Activated CD4-positive, alpha-beta T cell treated with anti-CD3 and anti-CD28 coated beads, Interleukin-2, Interleukin-4, amounts not matched to agents 100 ng/mL and 50 ng/mL, durations not matched to agents 16 hours and 8 hours (primary cell): Measurements from ENCODE around the gene NSD1.
A peak's percentile ranks its signal among the peaks of the same experiment; 100 is the strongest.
"Not testable (repeated sequence)": the region's sequence is repeated elsewhere in the genome, so short reads cannot be mapped to it uniquely, and the experiment has no call there.

Source experiments
- DNase-seq: peaks from one replicate; pipeline ENCODE4 v3.0.0-alpha.2; 2020; ENCODE audit warnings: low spot score

NSD1 gene

GRCh38 chr5:177126771-177127170 lies 6.8 kb upstream of the NSD1 start:
- no peak for DNase-seq

DNA sequence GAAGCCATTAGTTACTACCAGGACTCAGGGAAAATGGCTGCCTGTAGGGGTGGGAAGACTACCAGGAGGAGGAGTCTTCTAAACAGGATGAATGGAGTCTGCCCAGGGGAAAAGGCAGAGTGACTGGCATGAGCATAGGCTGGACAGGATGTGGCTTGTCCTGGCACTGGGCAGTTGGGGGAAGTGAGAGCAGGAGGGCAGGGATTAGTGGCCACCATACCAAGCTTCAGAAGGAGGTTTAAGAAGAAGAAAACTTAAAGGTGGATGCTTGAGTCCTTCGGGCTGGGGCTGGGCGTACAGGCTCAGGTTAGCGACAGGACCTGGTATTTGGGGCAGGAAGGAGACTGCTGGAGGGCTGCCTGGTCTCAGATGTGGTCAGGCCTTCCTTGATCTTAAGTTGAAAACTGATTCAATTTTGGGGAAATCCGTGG lies 5.0 kb upstream of the NSD1 start:
- DNase-seq: no peak

GRCh38 chr5:177130211-177131018 lies 3.2 kb upstream of the NSD1 start:
- DNase-seq: no peak

- no peak for DNase-seq
These were observed 2.6 kb upstream of the NSD1 start for GRCh38 chr5:177131019-177131320.

GRCh38 chr5:177131352-177132135 lies 2.0 kb upstream of the NSD1 start:
- DNase-seq: no peak

DNA sequence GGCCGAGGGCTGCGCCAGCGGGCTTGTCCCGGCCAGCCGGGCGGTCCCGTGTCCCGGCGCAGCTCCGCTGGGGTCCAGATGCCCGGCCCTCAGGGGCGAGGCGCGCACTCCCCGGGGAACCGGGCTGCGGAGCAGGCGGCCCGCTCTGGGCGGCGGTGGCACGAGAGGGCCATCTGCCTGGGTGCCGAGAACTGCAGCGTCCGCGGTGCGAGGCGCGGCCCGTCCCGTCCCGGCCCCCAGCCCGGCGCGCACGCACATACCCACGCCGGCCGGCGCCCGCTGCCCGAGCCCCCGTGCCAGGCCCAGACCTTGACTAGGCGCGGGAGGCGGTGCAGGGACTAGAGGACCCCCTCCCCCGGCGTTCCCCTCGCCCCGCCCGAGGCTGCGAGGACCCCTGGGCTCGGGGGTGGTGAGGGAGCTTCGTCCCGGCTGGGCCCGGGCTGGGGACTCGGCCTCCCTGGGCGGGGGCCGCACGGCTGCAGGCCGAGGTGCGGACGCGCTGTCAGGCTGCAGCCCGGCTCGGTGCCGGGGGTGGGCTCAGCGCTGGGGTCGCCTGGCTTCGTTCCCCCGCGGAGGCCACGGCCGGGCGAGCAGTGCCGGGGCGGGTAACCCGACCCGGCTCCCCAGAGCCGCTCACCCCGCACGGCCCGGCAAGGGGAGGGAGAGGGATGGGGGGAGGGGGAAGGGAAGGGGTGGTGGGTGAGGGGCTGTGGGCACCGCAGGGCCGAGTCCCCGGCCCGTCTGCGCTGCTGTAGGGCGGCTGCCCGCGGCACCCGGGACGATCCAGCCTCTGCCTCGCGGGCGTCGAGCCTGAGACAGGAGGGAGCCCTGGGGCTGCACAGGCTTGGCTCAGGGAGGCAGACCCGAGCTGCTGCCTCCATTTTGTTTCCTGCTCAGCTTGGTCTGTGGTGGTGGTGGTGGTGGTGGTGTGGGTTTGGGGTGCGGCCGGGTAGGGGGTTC lies 1.2 kb upstream of the NSD1 start:
- peak; percentile 27 for DNase-seq

- DNase-seq: peak; percentile 38
These were observed 502 bp downstream of the NSD1 start for GRCh38 chr5:177133853-177134696.

DNA sequence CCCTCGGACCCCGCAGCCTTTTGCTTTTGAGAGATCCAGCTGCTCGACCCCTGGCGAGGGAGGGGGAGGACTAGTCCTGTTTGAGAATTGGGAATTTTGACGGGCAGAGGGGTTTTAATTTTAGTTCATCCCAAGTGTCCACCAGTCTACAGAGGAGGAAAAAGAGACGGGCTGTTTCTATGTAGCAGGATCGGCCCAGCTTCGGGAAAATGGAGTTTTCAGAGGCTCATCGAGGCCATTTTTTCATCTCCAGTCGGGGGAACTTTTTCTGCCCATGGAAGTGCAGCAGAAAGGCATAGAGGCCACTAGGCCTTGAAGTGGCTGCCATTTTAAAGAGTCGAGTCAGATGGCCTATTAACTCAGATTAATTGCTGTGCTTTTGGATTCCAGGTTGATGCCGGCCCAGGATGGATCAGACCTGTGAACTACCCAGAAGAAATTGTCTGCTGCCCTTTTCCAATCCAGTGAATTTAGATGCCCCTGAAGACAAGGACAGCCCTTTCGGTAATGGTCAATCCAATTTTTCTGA lies 1.2 kb downstream of the NSD1 start:
- no peak for DNase-seq

DNA sequence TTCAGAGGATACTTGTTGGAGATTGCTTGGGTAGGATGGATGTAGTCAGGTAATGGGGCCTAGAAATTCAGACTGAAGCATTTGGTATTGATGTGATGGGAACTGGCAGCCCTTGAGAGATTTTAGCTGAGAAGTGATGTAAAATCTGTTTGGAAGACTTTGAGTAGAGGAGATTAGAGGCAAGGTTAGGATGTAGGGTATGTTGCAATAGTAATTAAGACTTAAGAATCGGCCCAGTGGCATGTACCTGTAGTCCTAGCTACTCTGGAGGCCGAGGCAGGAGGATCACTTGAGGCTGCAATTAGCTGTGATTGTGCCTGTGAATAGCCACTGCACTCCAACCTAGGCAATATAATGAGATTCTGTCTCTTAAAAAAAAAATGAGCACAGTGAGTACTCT lies 6.7 kb downstream of the NSD1 start:
- DNase-seq: no peak

GRCh38 chr5:177141496-177141895 lies 7.9 kb downstream of the NSD1 start:
- no peak for DNase-seq

DNA sequence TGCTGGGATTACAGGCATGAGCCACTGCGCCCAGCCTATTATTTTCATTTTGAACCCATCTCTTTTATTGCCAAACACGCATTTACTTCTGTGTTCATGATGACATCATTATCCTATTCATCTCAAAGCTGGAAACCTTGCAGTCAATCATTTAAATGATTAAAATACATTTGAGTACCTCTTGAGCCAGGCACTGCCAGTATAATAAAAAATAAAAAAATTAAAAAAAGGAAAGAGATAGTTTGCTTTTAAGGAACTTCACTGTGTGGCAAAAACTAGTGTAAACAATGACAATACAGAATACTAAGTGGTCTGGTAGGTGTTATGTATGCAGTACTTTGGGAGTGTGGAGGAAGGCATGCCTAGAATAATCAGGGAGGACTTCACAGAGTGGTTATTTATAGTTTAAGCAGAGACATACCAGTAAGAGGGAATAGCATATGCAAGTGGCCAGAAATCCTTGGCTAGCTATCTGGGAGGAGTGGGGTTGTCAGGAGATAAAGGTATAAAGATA lies 8.6 kb downstream of the NSD1 start:
- DNase-seq: no peak

- no peak for DNase-seq
These were observed 9.2 kb downstream of the NSD1 start for GRCh38 chr5:177142778-177143177.

DNA sequence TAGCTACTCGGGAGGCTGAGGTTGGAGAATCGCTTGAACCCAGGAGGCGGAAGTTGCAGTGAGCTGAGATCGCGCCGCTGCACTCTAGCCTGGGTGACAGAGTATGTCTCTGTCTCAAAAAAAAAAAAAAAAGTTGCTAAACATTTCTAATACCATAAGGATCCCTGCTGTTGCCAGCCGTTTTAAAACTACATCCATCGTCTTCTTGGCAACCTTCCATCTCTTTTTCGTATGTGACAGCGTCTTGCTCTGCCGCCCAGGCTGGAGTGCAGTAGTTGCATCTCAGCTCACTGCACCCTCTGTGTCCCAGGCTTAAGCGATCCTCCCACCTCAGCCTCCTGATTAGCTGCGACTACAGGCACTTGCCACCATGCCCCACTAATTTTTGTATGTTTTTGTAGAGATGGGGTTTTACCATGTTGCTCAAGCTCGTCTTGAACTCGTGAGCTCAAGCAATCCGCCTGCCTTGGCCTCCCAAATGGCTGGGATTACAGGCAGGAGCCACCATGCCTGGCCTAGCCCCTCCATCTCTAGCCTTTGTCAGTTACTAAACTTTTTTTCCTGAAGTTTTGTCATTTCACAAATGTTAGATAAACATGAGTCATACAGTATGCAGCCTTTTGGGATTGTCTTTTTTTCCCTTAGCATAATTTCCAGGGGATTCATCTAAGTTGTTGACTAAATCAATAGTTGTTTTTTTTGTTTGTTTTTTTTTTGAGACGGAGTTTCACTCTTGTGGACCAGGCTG lies 13.5 kb downstream of the NSD1 start:
- no peak for DNase-seq

GRCh38 chr5:177150061-177150460 lies 16.5 kb downstream of the NSD1 start:
- DNase-seq: not testable (repeated sequence)

- DNase-seq: no peak
These were observed 20.6 kb downstream of the NSD1 start for GRCh38 chr5:177154003-177154643.

DNA sequence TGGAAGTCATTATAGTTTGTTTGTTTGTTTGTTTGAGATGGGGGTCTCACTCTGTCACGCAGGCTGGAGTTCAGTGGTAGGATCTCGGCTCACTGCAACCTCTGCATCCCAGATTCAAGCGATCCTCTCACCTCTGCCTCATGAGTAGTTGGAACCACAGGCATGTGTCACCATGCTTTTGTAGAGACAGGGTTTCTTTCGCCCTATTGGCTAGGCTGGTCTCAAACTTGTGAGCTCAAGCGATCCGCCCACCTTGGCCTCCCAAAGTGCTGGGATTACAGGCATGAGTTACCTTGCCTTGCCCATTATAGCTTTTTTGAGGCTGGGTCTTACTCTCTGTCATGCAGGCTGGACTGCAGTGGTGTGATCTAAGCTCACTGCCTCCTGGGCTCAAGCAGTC lies 28.8 kb downstream of the NSD1 start:
- DNase-seq: no peak

DNA sequence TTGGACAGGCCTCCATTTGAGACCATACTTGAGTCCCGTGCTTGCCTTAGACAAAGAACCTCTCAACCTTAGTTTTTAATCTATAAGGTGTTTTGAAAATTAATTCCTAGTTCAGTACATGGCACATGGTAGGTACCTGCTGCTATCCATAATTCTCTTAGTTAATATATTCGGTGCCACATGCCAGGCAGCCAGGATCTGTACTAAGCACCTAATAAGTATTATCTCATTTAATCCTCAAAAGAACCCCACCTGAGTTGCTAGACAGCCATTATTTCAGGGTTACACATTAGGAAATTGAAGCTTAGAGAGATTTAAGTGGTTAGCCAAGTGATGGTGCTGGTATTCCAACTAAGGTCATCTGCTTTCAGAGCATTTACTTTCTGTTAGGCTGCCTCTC lies 29.9 kb downstream of the NSD1 start:
- no peak for DNase-seq

GRCh38 chr5:177169271-177169670 lies 35.7 kb downstream of the NSD1 start:
- DNase-seq: no peak

GRCh38 chr5:177171961-177172360 lies 38.4 kb downstream of the NSD1 start:
- no peak for DNase-seq

GRCh38 chr5:177175336-177175735 lies 41.8 kb downstream of the NSD1 start:
- DNase-seq: no peak
